Cerebellar cortex (tissue), 1 donor: ENCODE results near the gene RSRC1.

ENCODE experiments used
- DNase-seq: peaks from one replicate; pipeline ENCODE4 v3.0.0-alpha.2; 2015; ENCODE audit warnings: low spot score

RSRC1 gene

DNA sequence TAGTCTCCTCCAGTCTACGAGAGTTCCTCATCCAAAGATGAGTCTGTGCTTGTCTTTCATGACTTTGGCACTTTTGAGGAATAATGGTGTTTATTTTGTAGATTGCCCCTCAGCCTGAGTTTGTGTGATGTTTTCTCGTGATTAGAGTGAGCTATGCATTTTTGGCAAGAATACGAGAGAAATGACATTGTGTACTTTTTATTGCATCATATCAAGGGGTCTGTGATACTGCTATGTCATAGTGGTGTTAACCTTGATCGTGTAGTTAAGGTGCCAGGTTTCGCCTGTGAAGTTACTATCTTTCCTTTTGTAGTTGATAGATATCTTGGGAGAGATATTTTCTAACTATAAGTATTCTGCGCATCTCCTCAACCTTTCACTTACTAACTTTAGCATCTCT is 18.9 kb downstream of the RSRC1 start:
- DNase-seq = no peak

DNA sequence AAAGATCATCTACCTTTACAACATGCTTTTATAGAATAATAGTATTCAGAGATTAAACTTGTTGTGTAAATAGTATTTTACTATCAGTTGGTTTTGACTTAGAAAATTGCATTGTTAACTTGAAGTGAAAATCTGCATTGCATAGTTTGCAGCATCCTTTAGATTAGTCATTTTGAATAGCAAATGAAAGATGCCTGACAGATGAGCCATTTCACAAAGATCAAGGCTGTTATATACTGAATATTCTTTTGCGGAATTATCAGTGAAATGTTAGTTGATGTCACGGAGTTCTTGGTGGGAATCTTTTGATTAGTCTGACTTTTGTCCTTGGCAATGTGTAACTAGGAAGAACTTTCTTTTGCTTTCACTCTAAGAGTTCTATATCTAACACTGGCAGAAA is 24.5 kb downstream of the RSRC1 start:
- no peak for DNase-seq

DNA sequence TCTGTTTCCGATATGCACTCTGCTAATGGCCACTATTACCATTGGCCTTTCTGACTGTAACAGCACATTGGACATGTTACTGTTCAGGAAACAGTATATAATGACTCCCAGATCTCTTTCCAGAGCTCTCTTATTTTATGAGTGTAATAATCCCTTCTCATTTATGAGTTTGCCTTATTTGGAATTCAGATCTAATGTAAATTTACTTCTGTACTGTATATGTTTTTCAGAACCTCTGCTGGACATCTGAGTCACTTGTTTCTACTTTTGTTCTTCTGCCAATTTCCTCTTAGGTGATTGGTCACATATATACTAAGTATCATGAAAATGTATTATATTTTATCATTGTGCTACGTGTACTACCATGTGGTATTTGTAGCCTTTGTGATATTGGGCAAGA is 30.5 kb downstream of the RSRC1 start:
- DNase-seq = no peak

DNA sequence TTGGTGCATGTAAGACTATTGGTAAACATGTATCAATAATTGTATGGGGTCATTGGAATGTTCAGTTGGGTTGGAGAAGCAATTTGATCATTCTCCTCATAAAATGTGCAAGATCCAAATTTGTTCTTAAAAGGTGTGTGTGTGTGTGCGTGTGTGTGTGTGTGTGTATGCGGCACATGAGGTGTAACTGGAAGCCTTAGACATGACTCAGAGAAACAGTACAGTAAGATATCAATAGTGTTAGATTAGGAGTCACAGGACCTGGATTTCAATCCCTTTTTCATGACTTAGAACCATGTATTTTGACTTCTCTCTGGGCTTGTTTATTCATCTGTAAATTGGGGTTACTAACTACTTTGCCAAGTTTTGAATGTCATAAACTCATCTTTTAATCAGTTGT is 38.3 kb downstream of the RSRC1 start:
- no peak for DNase-seq

DNA sequence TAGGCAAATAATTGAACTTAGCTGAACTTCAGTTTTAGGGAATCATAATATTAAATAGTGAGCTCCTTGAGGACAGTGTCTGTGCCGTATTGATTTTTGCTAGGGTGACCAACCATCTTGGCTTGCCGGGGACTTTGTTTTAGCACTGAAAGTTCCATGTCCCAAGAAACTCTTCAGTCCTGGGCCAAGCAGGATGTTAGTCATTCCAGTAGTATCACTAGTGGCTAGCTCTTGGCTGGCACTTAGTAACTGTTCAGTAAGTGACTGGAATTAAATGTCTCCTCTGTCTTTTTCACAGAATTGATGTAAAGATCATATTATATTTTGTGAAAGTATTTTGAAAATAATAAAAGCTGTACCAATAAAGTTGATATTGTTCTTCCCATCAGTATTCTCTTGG is 42.3 kb downstream of the RSRC1 start:
- DNase-seq = no peak

DNA sequence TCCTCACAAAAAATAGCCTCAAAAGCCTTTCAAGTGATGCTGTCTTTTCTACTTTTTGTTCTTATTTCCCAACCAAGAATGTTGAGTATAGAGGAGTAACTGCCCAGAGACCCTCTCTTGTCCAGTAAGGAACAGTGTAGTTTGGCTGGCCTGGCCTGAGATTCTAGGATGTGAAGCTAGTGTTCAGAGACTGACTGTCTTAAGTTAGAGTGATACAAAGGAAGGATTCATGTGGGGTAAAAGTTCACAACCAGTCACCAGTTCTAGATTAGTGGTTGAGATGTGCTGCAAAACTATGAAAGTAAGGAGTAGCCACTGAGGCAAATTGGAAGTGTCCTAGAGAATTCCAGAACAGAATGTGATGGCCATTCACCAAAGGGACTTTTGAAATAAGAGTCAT is 49.1 kb downstream of the RSRC1 start:
- no peak for DNase-seq

DNA sequence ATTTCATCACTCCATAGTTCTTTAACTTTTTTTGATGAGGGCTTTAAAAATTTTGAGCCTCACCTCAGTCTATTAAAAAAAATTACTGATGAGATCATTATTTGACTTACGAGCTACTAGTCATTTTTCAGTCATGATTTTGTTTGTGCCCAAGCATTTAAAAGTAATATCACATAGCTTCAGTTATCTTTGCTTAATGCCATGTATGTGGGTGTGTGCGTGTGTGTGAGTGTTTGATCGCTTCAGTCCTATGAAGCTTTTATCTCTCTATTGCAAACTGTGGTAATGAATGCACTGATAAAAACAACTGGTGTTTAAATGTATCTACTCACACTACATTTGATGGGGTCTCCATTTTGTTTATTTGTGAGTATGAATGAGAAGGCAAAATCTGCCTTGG is 49.8 kb downstream of the RSRC1 start:
- no peak for DNase-seq

DNA sequence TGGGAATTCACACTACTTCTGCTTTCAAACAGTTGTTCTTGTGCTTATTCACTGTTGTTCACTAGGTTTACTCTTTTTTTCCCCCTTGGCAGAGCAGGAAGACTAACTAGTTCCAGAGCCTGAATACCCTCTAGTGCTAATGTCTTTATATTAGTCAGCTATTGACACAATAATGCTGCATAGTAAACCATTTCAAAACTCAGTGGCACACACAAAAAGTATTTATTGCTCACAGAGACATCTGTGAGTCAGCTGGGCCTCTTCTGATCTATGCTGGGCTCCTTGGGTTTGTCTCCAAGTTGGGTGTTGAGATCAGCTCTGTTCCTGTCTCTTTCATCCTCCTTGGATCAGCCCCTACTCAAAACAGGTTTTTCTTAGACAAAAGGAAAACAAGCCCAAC is 51.1 kb downstream of the RSRC1 start:
- no peak for DNase-seq

DNA sequence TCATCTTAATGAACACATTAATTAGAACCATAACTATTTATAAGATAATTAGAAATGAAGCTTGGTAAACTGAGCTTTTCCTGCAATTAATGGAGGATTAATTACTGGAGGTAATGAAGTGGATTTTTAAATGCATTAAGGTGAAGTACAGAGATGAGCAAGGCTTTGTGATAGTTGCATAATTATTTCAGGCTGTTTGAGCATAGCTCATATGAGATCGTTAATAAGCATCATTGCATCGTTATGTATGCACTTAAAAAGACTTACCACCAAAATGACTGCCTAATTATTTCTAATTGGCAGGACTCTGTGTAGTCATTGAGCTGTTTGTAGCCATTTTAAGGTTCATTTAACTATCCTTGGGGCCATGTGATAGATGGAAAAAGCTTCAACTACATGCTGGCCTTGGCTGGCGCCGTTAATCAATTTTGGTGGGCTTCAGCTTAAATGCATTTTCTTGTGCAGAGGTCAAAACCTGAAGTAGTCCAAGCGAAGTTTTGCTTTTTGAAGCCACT is 55.3 kb downstream of the RSRC1 start:
- DNase-seq = no peak

DNA sequence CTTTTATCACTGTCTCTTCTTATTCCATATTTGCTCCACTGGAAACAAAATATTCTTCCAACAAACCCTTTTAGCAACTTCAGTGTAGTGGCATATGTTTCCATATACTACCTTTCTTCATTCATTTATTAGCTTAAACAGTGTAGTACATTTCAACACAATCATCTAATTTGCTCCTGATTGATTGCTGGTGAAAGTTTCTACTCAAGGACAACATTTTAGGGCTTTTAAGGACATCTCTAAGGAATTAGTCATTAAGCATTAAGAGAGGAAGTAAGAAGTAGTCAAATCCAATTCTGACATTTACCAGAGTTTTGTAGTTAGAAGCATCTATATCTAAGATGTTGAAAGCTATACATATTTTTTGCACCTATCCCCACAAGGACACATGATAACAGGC is 55.8 kb downstream of the RSRC1 start:
- no peak for DNase-seq

DNA sequence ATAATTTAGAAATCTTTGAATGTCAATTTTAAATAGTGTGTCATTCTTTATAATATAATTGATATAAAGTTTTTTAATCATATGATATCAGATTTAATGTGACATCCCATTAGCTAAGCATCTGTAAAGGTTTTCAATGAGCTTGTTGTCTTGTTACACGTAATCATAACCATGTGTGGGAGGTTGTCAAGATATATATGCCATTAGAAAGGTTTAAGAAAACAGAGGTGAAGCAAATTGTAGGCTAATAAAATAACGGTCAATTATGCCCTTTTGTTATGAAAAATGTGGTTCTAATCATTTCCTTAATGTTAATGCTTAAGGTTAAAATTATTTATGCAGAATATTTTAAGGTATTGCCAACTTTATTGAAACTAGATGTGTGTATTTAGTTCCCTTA is 56.3 kb downstream of the RSRC1 start:
- no peak for DNase-seq

DNA sequence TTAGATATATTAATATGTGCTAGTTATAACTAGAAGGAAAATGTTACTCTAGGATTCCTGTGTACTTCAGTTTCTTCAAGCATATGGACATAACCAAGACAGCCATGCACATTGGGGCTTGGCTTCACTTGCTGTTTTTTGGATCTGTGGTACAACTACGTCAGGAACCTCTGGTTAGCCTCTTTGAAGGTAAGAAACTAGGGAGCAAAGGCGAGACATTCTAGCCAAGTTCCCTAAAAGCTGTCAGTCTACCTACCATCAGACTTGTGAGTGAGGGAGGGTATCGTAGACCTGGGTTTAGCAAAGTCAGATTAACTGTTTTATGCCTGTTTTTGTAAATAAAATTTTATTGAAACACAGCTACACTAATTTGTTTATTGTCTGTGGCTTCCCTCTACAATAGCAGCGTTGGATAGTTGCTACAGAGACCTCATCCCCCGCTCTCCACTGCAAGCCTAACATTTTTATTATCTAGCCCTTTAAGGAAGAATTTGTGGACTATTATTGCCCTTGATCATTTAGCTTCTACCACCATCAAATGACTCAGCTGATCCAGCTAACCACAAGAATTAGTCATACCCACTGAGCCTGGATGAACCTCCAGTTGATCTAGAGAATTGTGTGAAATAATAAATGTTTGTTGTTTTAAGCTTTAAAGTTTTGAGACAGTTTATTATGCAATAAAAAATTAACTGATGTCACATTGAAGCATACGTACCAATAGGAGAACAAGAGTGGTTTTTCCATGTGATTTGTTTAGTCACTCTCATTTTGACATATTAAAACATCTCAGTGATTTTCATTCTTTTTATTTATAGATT is 58.1 kb downstream of the RSRC1 start:
- no peak for DNase-seq

DNA sequence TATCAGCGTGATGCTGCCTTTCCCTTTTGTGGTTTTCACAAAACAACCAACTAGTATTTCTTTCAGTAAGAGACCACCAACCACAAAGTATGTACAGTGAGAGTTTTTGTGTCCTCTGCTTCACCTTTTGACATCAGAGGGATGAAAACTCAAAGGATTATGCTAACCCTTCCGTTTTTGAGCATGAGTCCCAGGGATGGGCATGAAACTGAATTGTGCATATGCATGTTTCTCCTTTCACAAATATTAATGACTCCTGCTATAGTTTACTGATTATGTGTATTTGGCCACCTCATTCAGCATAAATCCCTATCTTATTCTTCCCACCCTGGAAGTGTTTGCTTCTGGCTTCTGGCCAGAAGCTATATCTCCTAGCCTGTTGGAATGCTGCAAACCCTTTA is 59.2 kb downstream of the RSRC1 start:
- DNase-seq = peak; percentile 5

DNA sequence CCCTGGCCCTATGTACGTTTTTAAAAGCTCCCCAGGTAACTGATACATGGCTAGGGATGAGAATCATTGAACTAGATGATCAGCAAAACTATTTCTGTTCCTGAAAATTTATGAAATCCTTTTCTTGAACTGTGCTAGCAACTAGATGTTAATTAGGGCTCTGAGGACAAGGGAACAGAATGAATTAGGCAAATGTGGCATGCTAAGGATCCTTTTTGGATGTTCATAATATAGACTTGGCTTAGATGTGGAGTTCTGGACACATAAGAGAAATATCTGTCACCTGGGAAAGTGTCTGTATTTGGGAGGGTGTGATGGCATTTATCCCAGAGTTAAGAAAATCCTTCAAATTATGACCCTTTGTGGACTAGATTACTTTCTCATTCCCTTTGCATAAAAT is 71.2 kb downstream of the RSRC1 start:
- DNase-seq = no peak

DNA sequence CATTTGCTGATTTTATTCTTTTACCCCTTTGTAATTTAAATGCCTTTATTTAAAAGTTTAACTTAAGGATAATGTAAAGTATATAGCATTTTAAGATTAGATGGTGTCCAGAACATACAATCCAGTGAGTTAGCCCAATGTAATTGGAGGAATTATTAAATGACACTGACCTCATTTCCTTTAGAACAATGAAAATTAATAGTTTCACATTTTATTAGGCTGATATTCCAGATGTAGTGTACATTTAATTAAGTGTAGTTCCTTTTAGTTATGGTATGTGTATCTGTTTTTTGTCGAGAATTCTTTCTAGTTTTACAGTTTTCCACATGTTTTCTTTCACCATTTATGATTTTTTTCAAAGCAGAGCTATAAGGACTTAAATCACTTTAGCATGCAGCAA is 75.8 kb downstream of the RSRC1 start:
- no peak for DNase-seq

DNA sequence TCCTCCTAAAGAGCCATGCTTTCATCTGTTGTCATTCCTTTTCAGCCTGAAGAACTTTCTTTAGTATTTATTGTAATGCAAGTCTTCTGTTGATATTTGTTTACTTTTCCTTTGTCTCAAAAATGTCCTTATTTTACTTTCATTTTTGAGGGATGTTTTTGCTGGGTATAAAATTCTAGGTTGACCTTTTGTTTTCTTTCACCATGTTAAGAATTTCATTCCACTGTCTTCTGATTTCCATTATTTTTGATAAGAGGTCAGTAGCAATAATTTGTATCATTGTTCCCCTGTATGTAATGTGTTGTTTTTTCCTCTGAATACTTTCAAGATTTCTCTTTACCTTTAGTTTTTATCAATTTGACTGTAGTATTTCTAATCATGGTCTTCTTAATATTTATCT is 91.1 kb downstream of the RSRC1 start:
- no peak for DNase-seq

DNA sequence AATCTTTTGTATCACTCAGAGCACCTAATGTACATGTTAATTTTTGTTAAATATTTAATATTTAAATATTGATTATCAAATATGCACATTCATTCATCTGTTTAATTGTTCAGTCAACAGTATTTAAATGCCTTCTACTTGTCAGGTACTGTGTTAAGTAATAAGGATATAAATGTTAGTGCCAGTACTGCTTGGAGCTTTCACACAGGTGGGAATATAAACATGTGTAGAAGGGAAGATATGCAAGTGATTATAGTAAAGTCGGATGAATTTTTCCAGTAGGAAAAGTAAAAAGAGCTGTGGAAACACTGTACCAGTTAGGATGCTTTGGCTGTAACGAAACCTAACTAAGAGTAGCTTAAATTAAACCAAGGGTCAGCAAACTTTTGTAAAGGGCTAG is 95.4 kb downstream of the RSRC1 start:
- no peak for DNase-seq

DNA sequence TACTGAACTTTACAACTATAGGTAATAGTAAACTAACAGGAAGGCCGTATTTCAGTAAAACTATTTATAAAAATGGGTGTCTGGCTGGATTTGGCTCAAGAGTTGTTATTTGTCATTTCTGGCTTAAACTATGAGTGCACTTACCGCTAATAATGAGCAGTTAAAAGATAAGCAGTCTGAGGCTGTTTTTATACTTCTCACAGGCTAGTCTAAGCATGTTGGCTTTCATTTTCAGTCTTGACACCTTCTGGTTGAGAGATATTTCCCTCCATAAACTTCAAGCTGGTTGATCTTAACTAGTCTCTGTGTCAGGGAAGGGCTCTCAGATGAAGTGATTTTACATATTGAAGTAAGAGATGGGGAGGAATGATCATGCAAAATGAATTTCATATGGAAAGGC is 96.1 kb downstream of the RSRC1 start:
- no peak for DNase-seq

DNA sequence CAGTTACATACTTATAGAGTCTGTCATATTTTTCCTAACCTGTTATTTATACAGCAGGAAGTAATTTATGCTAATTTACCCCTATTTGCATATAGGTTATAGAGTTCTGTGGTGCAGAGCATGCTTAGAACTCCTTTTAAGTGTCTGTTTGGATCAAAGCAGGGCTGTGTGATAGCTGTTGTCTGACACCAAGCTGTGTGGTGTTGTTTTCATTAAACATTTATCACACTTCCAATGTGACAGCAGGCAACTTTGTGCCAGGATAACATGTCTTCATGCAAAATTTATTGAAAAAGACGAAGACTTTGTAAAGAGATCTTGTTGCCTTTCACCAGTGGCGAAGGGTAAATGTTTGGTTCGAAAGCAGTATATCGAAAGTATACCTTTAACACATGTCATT is 100.2 kb downstream of the RSRC1 start:
- no peak for DNase-seq

DNA sequence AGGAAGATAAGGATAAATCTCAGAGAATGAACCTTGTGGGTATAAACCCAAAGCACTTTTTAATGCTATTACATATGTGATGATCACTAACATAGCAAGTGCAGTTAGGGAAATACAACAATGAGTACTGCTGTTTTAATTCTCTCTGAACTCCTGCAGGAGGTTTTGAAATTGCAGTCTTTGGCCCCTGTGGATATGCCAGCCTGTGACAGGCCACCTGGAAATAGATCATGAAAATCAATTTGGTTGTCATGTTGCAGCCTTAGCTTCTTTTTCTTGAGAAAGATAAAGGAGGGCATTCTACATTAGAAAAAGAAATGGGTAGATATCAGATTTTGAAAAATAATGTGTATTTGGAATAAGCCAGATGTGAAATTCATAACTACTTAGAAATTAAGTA is 103.6 kb downstream of the RSRC1 start:
- DNase-seq = peak; percentile 4

DNA sequence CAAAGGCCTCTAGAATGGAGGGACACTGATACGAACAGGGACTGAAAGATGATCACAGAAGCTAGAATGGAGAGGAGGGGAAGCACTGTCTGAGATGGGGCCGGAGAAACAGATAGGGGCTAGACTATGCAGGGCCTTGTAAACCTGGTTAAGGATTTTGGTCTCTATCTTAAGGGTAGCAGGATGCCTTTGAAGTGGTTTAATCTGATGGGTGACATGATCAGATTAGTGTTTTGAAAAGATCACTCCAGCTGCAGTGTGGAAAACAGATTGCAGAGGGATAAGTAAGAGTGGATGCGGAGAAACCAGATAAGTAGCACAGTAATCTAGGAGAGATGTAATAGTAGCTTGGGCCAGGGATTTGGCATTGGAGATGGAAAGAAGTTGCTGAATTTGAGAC is 108.1 kb downstream of the RSRC1 start:
- no peak for DNase-seq

DNA sequence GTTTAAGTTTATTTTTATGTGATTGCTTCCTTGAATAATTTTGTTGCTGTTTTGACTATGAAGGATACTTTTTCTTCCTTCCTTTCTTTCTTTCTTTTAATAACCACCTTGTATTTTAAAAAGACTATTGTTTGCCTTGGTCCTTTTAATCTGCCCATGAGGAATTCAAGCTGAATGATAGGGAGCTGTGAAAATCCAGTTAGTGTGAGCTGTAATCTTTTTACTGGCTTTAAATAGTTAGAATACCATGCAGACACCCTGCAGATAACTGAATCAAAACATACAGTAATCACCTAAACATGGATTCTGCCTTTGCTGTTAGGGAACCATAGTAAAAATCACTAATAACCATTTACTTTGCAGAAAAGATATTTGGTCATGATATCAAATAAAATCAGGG is 110.7 kb downstream of the RSRC1 start:
- no peak for DNase-seq

DNA sequence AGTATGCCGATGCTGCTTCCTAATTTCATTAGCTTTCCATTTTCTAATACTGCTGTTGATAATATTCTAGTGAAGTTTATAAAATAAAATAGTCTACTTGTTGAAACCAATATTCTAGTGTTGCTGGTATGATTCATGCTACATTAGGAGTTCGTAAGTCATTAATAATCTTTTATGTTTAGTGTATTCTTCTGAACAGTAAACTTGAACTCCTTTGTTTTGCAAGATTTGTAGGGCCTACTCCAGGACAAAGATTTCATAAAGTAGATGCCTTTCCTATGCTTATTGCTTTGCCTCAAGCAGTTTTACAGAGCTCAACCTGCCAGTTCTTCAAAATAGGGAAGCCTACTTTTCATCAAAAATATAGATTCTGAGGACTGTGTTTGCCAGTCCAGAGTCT is 111.5 kb downstream of the RSRC1 start:
- no peak for DNase-seq

DNA sequence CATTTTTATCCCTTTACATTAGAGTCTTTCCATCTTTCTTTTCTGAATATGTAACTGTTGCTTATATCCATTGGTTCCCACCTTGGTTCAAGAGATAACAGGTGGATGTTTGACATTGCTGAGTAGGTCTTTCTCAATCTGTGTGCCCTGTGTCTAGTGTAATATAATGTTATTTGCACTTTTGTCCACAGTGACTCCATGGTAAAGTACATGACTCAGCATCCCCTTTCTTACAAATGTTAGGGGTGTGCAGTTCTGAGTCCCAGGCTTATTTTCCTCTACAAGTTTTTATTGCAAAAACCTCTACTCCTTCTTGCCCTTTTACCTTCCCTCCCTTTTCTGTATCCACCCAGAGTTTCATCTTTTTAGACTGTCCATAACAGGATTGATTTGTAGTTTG is 116.5 kb downstream of the RSRC1 start:
- DNase-seq = no peak
